GM18867 (cell line): ENCODE data around the gene ASB16.

ENCODE experiments used
- ATAC-seq: cut with Tn5 transposase; IDR thresholded peaks from one replicate; pipeline ENCODE4 v1.9.1; 2021; ENCODE audit warnings: mild to moderate bottlenecking, moderate library complexity; ENCODE audit not compliant: unreplicated experiment

ASB16 gene

DNA sequence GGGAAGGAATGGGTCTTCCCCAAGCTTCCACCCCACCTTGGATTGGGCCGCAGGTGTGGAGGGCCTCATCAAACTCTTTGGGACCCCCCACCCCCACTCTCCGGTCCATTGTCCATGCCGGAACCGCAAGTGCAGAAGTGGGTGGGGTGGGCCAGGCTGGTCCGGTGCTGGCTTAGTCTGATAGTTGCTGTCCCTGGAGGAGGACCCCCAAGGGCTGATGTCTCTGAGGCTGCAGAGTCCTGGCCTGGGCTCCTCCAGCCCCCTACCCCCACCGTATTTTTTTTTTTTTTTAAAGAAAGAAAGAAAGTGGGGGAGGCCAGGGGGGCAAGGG lies 36.3 kb downstream of the ASB16 start:
- no peak for ATAC-seq

DNA sequence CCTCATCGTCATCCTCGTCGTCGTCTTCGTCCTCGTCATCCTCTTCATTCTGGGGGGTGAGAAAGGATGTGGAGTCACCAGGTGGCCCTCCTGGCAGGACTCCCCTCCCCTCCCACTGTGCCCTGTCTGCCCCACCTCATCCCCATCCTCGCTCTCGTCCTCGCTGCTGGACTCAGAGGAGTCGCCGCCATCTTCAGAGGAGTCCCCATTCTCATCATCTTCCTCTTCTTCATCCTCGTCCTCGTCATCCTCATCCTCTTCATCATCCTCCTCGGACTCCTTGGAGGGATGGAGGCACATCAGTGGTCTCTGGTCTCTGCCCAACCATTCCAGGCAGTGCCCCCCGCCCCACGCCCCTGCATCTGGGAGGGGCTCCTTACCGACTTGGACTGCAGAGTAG lies 36.8 kb downstream of the ASB16 start:
- ATAC-seq, result no peak

DNA sequence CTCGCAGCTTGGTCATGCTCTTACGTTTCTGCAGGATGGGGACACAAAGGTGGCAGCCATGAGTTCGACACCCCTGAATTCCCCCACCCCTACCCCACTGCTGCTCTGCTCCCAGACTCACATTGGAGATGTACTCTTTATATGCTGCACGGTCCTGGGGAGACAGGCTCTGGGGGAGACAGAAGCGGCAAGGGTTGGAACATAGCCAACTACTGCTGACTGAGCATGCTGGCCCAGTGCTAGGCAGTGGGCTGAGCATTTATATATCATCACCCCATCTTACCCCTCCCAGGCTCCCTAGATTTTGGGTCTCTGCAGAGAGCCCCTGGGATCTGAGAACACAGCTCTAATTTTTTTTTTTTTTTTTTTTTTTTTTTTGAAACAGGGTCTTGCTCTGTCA lies 37.2 kb downstream of the ASB16 start:
- ATAC-seq, result no peak

DNA sequence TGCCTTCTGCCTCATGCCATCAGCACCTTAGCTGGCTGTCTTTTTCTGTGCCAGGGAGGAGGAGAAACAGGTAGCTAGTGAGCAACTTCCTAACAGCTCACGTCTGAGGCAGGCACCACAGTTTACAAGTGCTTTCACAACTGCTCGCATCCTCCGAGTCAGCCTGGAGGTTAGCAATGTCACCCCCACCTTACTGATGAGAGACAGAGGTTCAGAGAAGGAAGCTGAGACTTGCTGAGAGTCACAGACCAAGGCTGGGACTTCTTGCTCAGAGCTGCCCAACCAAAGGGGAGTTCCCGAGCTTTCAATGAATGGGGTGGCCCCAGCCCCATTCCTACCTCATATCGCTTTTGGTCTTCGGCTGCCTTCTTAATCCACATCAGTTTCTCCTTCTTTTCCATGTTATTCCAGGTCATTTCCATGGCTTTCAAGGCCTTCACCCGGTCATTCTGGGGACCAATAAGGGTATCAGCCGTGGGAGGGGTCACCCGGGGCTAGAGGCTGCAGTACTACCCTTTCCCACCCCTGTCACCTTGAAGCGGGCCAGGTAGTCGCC lies 39.4 kb downstream of the ASB16 start:
- ATAC-seq, result no peak

DNA sequence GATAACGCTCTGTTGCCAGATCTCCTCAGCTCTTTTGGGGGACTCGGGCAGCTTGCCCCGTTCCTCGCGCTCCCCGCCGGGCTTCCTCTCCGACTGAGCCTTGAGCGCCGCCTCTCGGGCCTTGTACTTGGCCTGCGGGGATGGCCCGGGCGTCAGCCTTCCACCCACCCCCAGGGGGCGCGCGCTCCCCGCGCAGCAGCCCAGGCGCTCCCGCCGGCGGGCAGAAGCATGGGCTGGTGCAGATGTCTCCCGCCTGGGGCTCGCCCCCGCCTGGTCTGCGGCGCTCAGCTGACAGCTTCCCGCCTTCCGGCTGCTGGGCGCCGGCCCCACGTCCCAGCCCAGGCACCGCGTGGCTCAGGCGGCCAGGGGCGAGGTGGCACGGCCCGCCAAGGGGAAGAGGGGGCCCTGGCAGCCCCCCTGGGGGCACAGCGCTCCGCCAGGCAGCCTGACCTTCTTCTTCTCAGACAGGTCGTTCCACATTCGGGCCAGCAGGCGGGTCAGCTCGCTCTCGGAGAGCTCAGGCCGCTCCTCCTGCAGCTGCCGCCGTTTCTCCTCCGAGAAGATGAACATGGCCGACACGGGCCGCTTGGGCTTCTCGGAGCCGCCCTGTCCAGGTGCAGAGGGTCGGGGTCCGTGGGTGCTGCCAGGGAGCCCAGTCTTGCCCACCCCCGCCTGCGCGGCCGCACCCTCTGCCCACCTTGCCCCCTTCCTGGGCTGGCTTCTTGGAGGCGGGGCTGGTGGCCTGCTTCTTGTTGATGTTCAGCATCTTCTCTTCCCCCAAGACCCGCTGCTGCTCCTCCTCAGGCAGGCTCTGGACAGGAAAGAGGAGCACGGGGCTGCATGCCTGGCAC lies 40.1 kb downstream of the ASB16 start:
- ATAC-seq, result peak; percentile 74

DNA sequence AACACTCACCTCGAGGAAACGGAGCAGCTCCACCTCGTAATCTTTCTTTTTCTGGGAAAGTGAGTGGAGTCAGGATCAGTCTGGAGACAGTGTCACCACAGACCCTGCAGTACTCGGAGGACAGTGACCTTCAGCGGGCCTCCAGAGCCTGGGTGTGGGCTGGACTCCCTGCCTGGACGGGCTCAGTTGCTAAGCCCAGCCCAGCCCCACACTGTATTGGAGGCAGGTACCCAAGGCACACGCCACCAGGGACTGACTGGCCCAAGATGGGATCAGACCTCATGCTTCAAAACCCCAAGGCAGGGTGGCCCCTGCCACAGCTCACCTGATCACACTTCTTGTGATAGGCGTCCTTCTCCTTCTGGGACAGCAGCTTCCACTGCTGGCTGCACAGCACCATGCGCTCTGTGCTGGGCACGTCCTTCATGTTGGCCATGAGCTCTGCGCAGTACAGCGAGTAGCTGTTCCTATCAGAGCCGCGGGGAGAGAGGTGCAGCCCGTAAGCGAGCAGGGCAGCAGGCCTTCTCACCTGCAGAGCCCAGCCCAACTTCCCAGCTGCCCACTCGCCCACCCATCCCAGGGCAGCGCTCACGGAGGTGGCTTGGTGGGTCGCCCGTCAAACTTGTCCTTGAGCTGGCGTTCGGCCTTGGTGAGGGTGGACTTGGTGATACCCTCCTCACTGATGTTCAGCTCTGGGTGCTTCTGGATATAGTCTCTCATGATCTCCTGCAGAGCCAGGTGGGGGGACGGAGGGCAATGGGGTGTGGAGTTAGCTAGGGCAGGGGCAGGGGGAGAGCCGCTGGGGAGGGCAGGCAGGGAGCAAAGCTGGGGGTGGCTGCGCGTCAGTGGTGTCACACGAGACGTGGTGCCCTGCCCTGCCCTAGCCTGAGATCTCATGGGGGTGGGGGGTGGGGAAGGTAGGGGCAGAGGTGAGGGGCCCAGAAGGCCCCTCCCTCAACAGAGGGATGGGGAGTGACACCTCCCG lies 41.1 kb downstream of the ASB16 start:
- no peak for ATAC-seq

DNA sequence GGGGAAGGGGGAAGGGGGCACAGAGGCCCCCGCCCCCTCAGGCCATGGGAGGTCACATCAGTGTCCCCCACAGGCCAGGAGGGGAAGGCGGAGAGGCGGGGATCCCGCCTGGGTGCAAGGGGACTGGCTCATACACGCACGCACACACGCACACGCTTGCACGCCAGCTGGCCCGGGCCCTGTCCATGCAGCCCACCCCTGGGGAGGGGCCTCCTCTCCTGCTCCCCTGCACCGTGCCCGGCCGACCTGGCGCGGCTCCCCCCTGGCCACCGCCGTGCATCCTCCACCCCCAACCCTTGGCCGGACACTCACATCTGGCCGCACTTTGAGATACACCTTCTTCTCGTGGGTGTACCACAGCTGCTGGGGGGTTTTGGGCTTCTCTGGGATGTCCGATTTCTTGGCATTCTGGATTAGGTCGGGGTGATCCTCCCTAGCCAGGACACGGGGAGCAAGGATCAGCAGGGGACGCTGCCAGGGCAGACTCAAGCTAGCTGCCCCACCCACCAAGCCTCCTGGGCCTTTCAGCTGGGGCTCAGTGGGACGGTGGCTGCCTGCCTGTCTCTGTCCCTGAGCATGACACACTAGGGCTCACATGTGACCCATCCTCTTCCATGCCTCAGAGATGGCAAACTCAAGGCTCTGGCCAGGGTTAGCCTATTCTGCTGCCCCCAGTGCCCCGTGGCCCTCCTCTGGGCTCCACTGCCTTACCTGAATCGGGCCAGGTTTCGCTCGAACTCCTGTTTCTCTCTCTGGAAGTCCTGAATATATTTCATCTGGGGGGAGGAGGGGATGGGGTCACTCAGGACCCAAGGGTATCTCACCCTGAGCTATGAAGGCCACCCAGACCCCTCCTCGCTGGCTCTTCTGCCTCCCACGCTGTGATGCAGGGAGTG lies 42.3 kb downstream of the ASB16 start:
- ATAC-seq, result no peak

DNA sequence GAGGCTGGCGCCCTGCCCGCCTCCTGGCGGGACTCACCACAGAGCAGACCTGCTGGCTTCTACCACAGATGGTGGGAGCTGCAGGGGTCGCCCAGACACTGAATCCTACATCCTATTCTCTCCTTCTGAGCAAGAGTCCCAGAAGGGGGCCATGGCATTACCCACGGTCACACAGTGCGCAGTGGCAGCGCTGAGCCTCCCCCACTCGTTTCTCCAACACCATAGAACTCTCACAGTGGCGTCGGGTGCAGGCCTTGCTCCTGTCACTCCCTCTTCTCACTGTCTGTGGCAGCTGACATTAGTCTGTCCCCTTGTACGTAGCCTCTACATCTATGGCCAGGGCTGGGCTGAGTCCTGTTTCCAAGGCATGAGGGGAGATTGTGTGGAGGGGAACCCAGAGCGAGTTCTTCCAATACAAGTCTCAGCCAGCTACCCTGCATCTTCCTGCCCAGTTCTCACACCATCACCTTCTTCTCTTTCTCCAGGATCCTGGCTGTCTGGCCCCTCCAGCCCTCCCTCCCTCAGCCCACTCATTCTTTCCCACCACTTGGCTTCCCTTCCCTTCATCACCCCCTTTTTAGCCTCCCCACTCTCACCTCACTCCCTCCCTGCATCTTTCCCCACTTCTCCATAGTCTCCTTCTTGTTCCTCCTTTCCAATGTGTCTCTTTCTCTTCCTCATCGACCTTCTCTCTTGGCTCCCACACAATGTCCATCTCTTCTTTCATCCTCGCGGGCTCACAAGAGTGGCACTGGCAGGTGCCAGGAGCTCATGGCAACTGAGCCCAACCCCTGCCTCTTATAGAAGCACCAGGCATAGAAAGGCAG lies 43.1 kb downstream of the ASB16 start:
- ATAC-seq, result no peak

DNA sequence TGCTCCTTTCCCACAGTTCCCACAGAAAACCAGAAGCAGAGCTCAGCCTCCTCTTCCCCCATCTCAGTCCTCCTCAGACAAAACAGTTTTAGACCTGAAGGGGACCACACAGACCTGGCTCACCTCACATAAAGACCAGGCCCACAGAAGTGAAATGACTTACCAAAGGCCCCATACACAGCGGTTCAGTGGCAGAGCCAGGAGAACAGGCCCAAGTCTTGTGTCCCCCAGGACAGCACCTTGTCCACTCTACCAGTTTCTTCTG lies 43.7 kb downstream of the ASB16 start:
- no peak for ATAC-seq

DNA sequence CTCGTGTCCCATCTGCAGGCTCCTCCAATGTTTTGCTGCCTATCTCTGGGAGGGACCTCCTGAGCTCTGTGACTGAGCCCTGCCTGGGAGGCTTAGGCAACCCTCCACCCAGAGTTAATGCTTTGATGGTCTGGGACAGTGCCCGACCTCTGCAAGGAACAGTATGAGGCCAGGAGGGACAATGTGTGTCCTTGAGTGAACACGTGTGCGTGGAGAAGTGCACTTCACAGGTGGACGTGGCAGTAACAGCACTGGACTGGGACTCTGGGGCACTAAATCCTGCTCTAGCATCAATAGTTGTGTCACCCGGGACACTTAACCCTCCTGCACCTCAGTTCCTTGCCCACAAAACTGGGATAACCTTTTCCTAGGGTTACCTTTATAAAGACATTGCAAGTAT lies 44.4 kb downstream of the ASB16 start:
- no peak for ATAC-seq

DNA sequence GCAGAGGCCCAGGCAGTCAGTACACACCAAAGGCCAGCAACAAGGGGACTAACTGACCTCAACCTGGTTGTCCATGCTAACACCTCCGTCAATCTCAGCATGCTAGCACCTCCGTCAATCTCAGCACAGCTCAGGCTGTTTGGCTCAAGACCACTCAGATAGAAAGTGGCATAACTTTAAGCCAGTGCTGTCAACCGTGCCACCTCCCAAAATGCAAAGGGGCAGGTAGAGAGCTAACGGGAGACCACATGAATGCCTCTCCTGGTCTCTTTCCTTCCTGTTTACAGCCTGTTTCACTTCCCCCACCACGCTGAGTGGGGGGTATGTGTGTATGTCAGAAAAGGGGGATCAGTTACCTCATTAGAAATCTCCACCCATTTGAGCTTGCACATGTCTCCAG lies 45.7 kb downstream of the ASB16 start:
- ATAC-seq, result no peak

DNA sequence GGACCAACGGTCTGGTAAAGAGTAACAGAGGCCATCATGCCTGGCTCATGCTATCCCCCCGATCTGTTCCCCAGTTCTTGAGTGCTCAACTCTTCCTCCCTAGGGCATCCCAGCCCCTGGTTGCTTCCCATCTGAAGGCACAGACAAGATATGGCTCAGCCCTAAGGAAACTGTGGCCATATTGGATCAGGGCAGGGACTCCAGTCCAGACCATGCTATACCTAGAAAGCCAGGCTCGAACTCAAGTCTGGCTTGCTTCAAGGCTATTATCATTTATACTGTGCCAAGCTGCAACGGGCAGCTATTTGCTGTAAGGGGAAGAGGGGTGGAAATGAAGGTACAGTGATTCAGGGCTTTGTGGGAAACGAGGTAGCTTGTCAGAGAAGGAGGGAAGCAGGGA lies 46.2 kb downstream of the ASB16 start:
- no peak for ATAC-seq

DNA sequence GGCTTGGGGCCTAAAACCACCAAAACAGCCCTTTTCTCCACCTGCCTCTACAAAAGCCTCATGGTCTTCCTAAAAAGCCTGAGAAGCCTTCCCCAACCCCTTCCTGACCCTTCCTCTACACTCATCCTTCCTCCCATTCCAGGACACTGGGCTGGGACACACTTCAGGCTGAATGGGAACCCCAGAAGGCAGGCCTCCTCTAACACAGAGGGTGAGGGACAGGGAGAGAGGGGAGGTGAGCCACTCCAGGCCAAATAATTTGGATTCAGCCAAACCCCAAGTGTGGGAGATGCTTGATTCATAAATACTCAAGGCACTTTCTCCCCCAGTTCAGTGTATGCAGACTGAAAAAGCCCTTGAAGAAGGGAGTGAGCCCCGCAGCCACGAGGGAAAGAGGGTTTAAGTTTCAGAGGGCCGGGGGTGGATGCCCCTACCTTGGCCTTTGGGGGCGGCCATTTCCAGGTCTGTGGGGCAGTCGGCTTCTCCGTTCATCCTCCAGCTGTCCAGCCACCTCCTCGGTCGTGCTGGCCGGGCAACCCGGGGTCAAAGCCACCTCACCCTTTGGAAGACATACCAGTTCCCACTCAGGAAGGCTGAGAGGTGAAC lies 47.3 kb downstream of the ASB16 start:
- no peak for ATAC-seq

DNA sequence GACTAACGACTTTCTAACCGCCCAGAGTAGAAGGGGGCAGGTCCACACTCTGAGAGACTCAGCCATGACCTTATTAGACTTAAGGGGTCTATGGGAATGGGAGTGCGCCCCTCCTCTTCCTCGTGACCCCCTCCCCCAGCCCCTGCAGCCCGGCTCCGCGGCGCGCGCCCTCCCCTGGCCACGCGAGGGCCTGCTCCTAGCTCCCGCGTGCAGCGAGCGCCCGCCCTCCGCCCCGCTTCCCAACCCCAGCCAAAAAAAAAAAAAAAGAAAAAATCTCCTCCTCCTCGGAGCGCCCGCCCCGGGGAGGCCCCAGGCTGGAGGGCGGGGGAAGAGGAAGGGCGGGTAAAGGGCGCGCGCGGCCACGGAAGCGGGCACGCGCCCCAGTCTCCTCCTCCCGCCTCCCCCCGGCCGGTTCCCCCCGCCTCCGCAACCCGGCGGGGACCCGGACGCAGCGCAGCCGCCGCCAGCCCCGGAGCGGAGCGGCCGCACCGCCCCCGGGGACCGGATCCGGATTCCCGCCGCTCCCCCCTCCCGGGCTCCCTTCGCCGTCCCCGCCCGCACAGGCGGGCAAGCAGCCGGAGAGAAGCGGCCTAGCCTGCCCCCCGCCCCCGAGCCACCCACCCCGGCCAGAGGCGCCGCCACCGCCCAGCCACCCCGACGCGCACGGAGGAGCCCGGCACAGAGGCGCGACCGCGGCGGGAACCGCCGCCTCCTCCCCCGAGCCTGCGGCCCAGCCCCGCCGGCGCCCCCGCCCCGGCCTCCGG lies 48.0 kb downstream of the ASB16 start:
- ATAC-seq, result peak; percentile 36

DNA sequence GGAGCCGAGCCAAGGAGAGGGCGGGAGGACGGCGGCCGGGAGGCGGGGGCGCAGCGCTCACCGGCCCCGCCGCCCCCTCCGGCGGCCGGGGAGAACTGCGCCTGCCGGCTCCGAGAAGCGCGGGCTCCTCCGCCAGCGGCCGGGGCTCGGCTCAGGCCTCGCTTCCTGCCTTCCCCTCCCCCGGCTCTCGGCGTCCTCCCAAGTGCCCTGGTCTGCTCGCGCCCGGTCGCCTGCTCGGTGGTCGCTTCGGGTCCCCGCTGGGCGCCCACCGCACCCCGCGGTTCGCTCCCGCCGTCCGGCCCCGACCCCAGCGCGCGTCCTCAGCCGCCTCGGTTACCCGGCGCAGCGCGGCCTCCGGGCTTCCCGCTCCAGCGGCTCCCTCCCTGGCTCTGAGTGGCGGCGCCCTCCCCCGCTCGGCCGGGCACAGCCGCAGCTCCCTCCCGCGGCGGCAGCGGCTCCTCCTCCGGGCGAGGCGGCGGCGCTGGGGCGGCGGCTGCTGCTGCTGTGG lies 48.7 kb downstream of the ASB16 start:
- peak; percentile 42 for ATAC-seq

DNA sequence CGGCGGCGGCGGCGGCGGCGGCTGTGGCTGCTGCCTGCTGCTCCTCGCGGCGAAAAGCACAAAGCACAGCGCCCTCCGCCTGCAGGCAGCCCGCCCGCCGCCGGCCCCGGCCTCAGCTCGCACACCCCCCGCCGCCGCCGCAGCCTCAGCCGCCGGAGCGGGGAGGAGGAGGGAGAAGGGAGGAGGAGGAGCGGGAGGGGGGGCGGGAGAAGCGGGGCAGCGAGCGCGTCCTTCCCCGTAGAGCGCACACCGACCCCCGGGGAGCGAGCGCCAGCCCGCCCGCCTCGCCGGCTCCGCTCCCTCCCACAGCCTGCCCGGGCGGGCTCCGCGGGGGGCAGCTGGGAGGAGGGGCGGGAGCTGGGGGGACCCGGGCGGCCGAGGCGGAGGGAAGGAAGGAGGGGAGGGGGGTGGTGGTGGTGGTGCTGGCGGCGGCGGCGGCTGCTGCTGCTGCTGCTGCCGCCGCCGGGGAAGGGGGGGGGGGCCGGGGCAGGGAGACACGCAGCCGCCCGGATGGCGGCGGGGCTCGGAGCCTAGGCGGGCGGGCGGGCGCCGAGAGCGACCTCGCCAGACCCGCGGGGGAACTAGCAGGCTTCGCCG lies 49.2 kb downstream of the ASB16 start, which contains the start of gene UBTF:
TSS of gene UBTF (minus strand) at position 60 of the 597 bp plus-strand sequence. CDS start 1,446 bp downstream, outside the sequence.
- peak; percentile 15 for ATAC-seq

DNA sequence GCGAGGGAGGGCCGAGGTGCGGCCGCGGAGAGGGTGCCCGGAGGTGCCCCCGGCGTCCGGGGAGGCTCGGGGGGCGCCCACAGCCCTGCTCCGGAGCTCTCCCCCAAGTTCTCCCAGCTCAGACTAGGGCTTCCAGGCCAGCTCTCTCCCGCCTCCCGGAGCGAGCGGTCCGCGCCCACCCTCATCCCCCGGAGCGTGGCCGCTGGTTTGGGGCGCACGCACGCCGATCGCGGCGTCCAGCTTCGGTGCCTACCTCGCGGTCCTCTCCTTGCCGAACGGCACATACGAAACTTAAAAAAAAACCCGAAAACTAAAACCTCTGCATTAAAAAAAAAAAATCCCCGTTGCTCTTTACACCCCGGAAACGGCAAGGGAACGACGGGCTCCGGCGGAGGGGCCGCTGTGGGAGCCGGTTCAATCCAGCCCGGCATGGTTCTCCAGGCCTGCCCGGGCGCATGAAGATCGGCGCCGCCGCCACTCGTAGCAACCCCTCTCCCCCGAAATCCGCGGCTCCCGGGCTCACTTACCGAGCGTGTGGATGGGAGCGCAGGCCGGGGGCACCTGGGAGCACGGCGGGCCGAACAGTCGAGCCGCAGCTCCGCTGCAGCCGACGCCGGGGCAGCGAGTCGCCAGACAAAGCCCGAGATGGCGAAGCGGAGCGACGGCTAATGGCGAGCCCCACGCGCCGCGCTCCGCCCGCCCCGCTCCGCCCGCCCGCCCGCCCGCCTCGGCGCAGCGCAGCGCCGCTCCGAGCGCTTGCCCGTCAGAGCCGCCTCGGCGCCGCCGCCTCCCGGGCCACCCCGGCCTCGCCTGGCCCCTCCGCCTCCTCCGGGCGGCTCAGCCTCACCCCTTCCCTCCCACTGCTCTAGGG lies 49.9 kb downstream of the ASB16 start:
- ATAC-seq, result peak; percentile 7
